HG02973 (cell line): ENCODE data around the gene ASB6.
"Not testable (repeated sequence)": the region's sequence is repeated elsewhere in the genome, so short reads cannot be mapped to it uniquely, and the experiment has no call there.

Experiments used
- ATAC-seq: cut with Tn5 transposase; IDR thresholded peaks from one replicate; pipeline ENCODE4 v1.9.1; 2021; ENCODE audit warnings: moderate library complexity; ENCODE audit not compliant: unreplicated experiment

The ASB6 gene

DNA sequence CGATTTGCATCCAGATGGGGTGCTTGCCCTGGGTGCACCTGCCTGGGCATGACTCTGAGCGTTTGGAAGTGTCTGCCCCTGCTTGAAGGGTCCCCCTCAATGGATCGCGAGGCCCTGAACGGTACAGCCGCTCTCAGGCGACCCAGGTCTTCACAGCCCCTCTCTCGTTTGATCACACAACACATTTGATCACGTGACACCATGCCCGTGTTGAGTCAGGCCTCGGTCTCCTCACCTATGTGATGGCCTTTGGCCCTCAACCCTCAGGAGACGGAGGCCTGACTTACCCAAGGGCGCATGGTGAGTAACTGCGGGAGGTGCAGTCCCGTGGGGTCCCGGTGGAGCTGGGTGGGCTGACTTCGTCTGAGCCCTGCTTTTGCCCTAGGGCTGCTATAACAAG, 3.0 kb upstream of the ASB6 start:
- no peak for ATAC-seq

- ATAC-seq: no peak
Measured at GRCh38 chr9:129644365-129644764, 2.4 kb upstream of the ASB6 start.

DNA sequence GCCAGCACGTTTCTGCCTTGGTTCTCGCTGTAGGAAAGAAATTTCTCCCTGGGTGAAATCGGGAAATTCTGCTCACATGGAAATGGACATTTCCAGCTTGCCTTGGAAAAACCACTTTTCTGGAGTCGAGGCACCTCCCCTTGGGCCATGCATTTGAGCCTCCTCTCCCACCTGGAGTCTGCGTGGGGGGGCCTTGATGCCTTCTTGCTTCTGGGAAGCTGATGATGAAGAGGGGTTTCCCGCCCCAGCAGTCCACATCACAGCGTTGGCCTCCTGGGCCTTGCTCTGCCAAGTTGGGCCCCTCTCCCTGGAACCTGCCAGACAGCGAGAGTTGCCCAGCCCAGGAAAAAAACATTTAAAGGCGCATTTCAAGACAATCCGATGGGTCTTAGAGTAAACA, 1.8 kb upstream of the ASB6 start:
- ATAC-seq: no peak

DNA sequence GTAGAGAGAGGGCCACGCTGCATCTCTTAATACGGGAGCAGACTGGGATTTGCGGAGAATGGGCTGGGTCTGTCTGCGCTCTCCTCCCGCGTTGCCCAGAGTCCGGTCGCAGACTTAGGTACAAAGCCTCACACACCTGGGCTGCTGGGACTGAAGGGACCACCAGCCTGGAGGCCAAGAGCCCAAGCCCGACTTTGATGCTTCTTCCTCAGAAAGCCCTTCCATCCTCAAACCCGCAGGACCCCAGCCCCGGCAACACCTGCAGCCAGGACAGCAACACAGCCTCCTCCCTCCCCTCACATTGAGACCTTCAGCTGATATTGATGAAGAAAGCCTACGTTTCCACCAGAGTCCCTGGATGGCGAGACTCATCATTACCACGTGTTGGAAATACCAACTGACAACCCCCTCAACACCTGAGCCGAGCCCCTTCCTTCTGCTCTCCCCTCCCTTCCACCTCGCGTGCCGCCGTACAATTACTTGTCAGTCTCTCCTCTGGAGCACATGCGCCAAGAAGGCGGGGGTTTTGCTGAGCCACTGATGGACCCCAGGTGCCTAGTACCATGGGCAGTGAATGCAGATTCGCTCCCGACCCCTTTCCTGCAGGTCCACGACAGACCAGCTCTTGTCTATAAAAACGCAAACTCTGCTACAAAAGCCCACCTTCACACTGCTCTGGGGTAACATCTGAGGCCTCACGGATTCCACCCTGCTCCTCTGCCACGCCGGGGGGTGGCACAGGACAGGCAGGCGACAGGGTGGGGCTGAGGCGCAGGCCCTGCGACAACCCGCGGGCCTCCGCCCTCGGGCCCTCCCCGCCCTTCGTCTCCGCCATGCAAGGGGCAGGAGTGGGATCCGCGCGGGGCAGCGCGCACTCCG, 841 bp downstream of the ASB6 start:
- ATAC-seq: peak; percentile 9

GRCh38 chr9:129640086-129640870, 1.7 kb downstream of the ASB6 start:
- ATAC-seq: no peak

GRCh38 chr9:129639756-129640085, 2.2 kb downstream of the ASB6 start:
- ATAC-seq: no peak

- ATAC-seq: no peak
Measured at GRCh38 chr9:129639034-129639630, 2.8 kb downstream of the ASB6 start.

- no peak for ATAC-seq
Measured at GRCh38 chr9:129637673-129638439, 4.1 kb downstream of the ASB6 start.

- ATAC-seq: no peak
Measured at GRCh38 chr9:129637102-129637501, 4.8 kb downstream of the ASB6 start.

DNA sequence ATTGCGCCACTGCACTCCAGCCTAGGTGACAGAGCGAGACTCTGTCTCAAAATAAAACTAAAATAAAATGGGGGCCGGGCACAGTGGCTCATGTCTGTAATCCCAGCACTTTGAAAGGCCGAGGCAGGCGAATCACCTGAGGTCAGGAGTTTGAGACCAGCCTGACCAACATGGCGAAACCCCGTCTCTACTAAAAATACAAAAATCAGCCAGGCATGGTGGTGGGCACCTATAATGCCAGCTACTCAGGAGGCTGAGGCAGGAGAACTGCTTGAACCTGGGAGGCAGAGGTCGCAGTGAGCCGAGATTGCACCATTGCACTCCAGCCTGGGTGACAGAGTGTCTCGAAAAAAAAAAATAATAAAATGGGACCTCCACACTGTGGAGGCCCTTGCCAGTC, 5.6 kb downstream of the ASB6 start:
- ATAC-seq: not testable (repeated sequence)

DNA sequence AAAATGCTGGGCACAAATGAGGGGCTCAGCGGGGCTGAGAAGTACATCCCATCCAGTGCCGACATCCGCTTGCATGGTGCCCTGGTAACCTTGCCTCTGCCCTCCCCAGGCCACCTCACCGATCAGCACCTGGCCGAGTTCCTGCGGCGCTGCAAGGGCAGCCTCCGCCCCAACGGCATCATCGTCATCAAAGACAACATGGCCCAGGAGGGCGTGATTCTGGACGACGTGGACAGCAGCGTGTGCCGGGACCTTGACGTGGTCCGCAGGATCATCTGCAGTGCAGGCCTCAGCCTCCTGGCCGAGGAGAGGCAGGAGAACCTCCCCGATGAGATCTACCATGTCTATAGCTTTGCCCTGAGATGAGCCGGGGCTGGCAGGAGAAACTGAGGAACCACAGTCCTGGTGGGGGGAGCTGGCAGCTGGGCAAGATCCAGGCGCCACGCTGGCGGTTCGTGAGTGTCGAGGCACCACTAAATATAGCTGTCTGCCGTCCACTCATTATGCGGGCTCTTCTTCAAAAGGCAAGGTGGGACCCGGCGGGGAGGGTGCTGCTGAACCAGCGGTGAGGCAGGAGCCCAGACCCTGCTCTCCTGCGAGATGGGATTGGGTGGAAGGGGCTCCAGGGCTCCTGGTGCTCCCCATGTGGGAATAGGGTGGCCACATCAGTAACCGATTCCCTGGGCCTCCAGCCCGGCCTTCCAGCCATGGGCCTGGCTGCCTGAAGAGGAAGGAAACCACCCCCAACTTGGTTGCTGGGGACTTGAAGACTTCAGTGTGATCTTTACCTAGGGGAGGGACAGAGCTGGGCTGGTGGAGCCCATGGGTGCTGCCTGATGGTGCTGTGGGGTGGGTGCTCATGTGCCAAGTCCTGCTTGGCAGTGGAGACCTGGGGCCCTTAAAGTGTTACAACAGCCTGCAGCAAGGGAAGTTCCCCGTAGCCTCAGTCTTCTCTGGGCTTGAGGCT, 6.6 kb downstream of the ASB6 start:
- ATAC-seq: no peak

- no peak for ATAC-seq
Measured at GRCh38 chr9:129633848-129634247, 8.1 kb downstream of the ASB6 start.

DNA sequence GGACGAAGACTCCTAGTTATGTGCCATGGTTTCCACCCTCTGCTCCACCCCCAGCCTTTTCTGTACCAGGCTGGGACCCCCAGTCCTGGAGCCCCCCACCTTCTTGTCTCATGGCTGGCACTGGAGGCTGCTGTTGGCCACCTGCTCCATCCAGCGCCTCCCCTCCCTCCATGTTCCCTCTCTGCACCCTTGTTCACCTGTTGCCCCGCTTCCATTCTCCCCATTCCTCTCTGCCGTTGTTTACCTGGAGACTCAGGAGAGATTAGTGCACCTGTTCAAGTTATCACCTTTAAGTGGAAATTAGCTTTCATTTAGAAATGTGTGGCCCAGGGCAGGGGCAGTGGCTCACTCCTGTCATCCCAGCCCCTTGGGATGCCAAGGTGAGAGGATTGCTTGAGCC, 8.7 kb downstream of the ASB6 start:
- ATAC-seq: no peak

DNA sequence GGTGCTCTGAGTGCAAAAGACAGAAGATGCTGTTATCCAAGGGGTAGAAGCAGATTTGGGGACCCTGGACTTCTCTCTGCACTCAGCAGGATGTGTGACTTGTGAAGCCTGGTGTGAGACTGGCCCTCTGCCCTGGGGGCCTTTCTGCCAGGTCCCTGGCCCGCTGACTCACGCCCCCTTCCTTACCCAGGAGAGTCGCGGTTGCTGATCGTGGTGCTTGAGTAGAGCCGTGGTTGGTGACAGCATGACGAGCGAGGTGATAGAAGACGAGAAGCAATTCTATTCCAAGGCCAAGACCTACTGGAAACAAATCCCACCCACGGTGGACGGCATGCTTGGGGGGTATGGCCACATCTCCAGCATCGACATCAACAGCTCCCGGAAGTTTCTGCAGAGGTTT, 9.5 kb downstream of the ASB6 start:
- no peak for ATAC-seq

DNA sequence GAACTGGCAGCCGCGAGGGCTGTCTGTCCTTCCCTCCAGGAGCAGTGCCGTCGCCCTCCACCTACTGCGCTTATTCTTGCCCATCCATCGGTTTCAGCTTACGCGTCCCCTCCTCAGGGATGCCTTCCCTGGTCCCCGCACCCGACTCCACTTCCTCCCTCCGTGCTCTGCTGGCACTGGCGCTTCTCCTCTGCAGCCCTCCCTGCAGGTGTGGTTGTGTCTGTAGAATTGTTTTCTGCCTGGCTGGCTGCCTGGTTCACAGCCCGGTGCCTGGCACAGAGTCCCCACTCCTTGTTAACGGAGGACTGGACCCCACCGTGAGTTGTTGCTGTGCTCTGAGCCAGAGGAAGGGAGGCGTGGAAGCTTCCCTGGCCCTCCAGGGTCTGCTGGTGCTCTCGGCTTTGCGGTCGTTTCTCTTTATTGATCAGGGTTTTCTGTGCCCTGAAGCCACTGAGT, 10.2 kb downstream of the ASB6 start:
- no peak for ATAC-seq

GRCh38 chr9:129630967-129631673, 10.8 kb downstream of the ASB6 start:
- no peak for ATAC-seq

GRCh38 chr9:129629251-129629820, 12.6 kb downstream of the ASB6 start:
- ATAC-seq: no peak

GRCh38 chr9:129628709-129629108, 13.2 kb downstream of the ASB6 start:
- ATAC-seq: no peak
